Nephron (organoid): ENCODE measurements around the gene NDUFAF2.

ENCODE experiments used
- H3K27ac Mint-ChIP-seq, 3 experiments: 2 replicates each; pipeline ENCODE4 v1.8.0; 2020; ENCODE audit warnings: mixed read lengths in 3 of 3, mild to moderate bottlenecking in 2 of 3, moderate library complexity in 1 of 3
- H3K27me3 Mint-ChIP-seq: 2 replicates; pipeline ENCODE4 v1.8.0; 2021; ENCODE audit warnings: low read depth, mild to moderate bottlenecking, moderate library complexity, mixed read lengths
- H3K36me3 Mint-ChIP-seq: 2 replicates; pipeline ENCODE4 v1.8.0; 2020; ENCODE audit warnings: low read depth, mixed read lengths
- H3K4me1 Mint-ChIP-seq: 2 replicates; pipeline ENCODE4 v1.8.0; 2020; ENCODE audit warnings: mixed read lengths
- H3K4me3 Mint-ChIP-seq, 3 experiments: 2 replicates each; pipeline ENCODE4 v1.8.0; 2020; ENCODE audit warnings: mild to moderate bottlenecking in 3 of 3, mixed read lengths in 3 of 3, moderate library complexity in 2 of 3
- H3K9me3 Mint-ChIP-seq: 2 replicates; pipeline ENCODE4 v1.8.0; 2020; ENCODE audit warnings: mixed read lengths
- TF ChIP-seq, protein P1 (sequence below), 3 experiments: fragments of 200-600 bp; sonication (generic); IDR thresholded peaks; one replicate each; pipeline ENCODE4 v1.5.0; 2021; ENCODE audit warnings: antibody characterized with exemption in 3 of 3; ENCODE audit not compliant: unreplicated experiment in 3 of 3

The NDUFAF2 gene

DNA sequence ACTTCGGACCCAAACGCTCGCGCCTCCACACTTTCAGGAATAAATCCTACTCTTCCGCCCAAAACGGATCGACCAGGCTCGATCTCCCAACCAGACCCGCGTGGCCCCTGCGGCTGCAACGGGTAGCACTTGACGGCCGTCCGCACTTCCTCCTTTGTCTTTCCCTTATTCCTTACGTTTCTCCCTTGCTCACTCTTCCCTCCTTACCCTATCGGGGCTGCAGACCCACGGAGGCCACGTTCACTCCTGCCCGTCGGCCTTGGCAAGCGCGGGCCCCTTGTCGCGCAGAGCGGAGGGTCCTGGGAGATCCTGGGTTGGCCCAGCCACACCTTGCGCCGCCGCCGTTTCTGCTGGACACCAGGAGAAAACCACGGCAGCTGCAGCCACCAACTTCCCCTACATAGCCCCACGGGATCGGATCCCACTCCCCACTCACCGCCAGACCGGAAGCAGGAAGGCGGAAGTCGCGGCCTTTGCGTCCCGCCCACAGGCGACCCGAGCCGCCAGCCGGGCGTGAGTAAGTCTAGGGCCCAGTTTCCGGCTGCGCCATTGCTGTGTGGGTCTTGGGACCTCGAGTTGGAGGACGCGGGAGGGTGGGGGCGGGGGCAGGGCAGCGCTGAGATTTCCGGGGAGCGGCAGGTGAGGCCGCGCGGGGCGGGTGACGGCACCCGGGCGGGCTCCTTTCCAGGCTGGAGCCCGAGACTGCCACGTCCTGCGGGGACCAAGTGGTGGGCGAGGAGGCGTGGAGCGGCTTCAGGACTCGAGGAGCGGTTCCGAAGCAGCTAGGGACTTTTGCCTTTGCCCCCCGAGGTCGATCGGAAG is 217.2 kb downstream of the NDUFAF2 start, which contains the start of gene SMIM15:
Gene SMIM15 (minus strand): TSS at position 459 of the 822 bp plus-strand sequence. CDS start 2,297 bp downstream, outside the sequence.
- Mint-ChIP-seq H3K27ac (peak within 1 kb of the TSS; percentile 98 to 99 (median 98)), H3K36me3 (peaks cover 56% of the 10 kb centered on the region), H3K4me1 (peaks cover 47% of the 10 kb centered on the region), H3K9me3 (no peaks in the 10 kb centered on the region), H3K4me3 (peak within 1 kb of the TSS; percentile 96 to 97 (median 96)), H3K27me3 (no peaks in the 10 kb centered on the region)
- TF ChIP-seq, protein P1, sequence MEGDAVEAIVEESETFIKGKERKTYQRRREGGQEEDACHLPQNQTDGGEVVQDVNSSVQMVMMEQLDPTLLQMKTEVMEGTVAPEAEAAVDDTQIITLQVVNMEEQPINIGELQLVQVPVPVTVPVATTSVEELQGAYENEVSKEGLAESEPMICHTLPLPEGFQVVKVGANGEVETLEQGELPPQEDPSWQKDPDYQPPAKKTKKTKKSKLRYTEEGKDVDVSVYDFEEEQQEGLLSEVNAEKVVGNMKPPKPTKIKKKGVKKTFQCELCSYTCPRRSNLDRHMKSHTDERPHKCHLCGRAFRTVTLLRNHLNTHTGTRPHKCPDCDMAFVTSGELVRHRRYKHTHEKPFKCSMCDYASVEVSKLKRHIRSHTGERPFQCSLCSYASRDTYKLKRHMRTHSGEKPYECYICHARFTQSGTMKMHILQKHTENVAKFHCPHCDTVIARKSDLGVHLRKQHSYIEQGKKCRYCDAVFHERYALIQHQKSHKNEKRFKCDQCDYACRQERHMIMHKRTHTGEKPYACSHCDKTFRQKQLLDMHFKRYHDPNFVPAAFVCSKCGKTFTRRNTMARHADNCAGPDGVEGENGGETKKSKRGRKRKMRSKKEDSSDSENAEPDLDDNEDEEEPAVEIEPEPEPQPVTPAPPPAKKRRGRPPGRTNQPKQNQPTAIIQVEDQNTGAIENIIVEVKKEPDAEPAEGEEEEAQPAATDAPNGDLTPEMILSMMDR (IDR thresholded peaks at IDR 0.05; ENCODE audit: unreplicated experiment in 3 of 3) = no peak

DNA sequence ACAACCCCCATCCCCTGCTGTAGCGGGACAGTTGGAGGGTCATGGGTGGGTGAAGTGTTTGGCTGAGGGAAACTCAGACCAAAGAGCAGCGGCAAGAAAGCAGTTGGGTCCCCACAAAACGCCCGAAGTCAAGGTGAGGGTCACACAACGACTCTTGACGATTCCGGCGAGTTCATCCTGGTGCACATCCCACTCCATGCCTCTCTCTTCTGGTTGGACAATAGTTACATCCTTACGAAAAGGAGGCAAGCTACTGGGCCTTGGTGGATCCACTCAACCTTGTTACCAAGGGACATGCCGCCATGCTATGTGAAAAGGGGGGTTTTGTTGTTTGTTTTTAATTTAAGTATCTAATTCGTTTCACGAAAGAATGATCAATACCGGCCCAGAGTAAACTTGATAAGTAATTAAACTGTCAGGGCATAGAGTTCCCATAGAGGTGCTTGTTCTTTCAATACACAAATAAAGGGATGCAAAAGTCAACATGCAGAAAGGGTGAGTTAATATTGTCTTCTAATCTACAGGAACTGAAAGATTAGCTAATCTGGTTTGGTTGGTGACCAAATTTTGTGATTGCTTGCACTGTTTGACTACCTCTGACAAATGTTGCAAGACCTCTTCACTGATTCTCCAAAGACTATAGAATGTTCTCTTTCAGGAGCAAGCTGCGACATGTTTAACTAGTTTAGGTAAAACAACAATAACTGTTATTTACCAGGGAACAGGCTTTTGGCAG is 218.0 kb downstream of the NDUFAF2 start:
- Mint-ChIP-seq H3K4me1 (peaks cover 47% of the 10 kb centered on the region), H3K4me3 (peak overlapping the region; percentile 96 to 97 (median 96)), H3K36me3 (peaks cover 53% of the 10 kb centered on the region), H3K27me3 (no peaks in the 10 kb centered on the region), H3K9me3 (no peaks in the 10 kb centered on the region), H3K27ac (peak overlapping the region; percentile 98 to 99 (median 98))
- TF ChIP-seq, protein P1 (IDR thresholded peaks at IDR 0.05; ENCODE audit: unreplicated experiment in 3 of 3) = no peak

DNA sequence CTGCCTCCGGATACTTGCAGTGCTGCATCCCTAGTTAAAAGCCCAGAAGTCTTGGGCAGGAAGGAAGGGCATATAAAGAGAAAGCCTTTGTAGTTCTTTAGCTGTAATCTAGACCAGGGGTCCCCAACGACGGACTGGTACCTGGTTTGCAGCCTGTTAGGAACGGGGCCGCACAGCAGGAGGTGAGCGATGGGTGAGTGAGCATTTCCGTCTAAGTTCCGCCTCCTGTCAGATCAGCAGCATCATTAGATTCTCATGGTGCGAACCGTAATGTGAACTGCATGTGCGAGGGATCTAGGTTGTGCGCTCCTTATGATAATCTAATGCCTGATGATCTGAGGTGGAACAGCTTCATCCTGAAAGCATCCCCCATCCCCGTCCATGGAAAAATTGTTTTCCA is 218.9 kb downstream of the NDUFAF2 start:
- no peaks in the 10 kb centered on the region for H3K27me3 Mint-ChIP-seq
- peaks cover 46% of the 10 kb centered on the region for H3K36me3 Mint-ChIP-seq
- no peaks in the 10 kb centered on the region for H3K9me3 Mint-ChIP-seq
- peaks cover 44% of the 10 kb centered on the region for H3K4me1 Mint-ChIP-seq
- TF ChIP-seq, protein P1 (IDR thresholded peaks at IDR 0.05; ENCODE audit: unreplicated experiment in 3 of 3) = no peak
- H3K4me3 Mint-ChIP-seq = peak overlapping the region; percentile 96 to 97 (median 96)
- peak overlapping the region; percentile 98 to 99 (median 98) for H3K27ac Mint-ChIP-seq

DNA sequence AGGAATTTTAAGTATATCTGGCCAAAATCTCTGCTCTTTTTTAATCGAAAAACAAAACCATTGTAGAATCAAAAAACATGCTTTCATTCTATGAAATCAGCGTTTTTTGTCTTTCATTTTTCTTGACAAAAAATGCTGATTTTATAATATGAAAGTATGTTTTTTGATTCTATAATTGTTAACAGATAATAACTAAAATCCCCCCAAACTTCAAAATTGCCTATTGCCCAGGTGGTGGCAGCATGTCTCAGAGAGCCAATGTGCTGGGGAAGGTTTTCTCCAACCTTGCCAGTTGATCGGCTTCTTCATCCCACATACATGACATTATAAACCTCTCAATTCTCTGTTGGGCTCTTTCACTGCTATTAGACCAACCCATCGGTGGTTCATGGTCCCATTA is 222.4 kb downstream of the NDUFAF2 start:
- Mint-ChIP-seq H3K27ac (peak overlapping the region in 2 of 3 experiments; percentile 11 to 12), H3K36me3 (peaks cover 21% of the 10 kb centered on the region), H3K9me3 (no peaks in the 10 kb centered on the region), H3K27me3 (no peaks in the 10 kb centered on the region), H3K4me1 (peaks cover 18% of the 10 kb centered on the region), H3K4me3 (peak overlapping the region in 2 of 3 experiments; percentile 18 to 21)
- TF ChIP-seq, protein P1 (IDR thresholded peaks at IDR 0.05; ENCODE audit: unreplicated experiment in 3 of 3) = peak in 2 of 3 experiments; percentile 27 to 46

DNA sequence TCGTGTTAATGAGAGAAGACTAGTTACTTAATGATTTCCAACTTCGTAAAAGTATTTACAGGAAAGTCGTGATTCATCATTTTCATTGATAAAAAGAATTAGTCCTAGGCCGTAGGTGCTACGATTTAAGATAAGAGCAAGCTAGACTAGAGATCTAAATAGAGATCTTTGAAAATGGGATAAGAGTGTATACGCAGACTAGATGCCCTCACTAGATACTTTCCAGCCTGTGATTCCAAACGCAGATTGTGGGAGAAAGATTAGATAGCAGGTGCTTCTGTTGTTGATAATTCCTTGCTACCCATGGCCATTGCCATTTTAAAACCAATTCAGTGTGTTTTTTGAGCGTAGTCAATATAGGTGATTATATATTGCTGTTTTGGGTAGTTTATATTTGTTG is 223.9 kb downstream of the NDUFAF2 start:
- H3K36me3 Mint-ChIP-seq = peaks cover 11% of the 10 kb centered on the region
- no peak overlapping the region for H3K4me3 Mint-ChIP-seq
- TF ChIP-seq, protein P1 (IDR thresholded peaks at IDR 0.05; ENCODE audit: unreplicated experiment in 3 of 3) = no peak
- no peaks in the 10 kb centered on the region for H3K9me3 Mint-ChIP-seq
- H3K4me1 Mint-ChIP-seq = peaks cover 5% of the 10 kb centered on the region
- H3K27me3 Mint-ChIP-seq = no peaks in the 10 kb centered on the region
- no peak overlapping the region for H3K27ac Mint-ChIP-seq
